DMS53 treated with DMSO at 0.1 percent for 48 hours (cell line): ENCODE measurements around the gene EXOSC3.
A peak's percentile ranks its signal among the peaks of the same experiment; 100 is the strongest.
"Not testable (repeated sequence)": the region's sequence is repeated elsewhere in the genome, so short reads cannot be mapped to it uniquely, and the experiment has no call there.

Experiments used
- DNase-seq: peaks from one replicate; lab custom pipeline; 2025; ENCODE audit not compliant: unreplicated experiment; lab: John Stamatoyannopoulos, UW

Gene EXOSC3

DNA sequence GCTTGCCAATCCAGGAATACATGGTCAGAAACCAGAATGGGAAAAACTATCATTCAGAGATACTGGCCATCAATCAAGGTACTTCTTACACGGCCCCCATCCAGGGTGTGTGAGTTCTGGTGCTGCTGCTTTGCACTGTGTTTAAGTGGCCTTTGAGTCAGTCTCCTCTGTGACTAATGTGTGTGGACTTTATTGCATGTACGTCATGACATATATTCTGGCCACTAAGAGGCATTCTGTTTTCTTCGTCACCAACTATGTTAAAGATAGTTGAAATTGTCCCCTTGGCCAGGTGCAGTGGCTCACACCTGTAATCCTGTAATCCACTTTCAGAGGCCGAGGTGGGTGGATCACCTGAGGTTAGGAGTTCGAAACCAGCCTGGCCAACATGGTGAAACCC, 8.5 kb downstream of the EXOSC3 start:
- no peak for DNase-seq

GRCh38 chr9:37775216-37775919, 9.5 kb downstream of the EXOSC3 start:
- no peak for DNase-seq

GRCh38 chr9:37769995-37770394, 14.9 kb downstream of the EXOSC3 start:
- DNase-seq, result no peak

DNA sequence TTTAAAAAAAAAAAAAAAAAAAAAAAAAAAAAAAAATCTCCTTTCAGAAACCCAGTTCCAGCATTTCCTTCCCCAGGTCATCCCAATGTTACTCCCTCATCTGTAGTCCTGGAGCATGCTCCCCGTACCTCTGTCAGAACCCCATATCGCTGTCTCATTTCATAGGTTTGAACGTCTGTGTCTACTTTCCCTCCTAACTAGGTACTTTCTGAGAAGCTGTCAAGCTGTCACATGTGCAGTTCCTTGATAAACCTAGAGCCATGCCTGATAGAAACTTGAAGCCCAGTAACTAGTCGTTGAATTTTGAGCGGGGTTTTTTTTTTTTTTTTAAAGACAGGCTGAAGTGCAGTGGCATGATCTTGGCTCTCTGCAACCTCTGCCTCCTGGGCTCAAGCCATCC, 15.6 kb downstream of the EXOSC3 start:
- no peak for DNase-seq

GRCh38 chr9:37765263-37765662, 19.6 kb downstream of the EXOSC3 start:
- not testable (repeated sequence) for DNase-seq

GRCh38 chr9:37761511-37761910, 23.4 kb downstream of the EXOSC3 start:
- no peak for DNase-seq

DNA sequence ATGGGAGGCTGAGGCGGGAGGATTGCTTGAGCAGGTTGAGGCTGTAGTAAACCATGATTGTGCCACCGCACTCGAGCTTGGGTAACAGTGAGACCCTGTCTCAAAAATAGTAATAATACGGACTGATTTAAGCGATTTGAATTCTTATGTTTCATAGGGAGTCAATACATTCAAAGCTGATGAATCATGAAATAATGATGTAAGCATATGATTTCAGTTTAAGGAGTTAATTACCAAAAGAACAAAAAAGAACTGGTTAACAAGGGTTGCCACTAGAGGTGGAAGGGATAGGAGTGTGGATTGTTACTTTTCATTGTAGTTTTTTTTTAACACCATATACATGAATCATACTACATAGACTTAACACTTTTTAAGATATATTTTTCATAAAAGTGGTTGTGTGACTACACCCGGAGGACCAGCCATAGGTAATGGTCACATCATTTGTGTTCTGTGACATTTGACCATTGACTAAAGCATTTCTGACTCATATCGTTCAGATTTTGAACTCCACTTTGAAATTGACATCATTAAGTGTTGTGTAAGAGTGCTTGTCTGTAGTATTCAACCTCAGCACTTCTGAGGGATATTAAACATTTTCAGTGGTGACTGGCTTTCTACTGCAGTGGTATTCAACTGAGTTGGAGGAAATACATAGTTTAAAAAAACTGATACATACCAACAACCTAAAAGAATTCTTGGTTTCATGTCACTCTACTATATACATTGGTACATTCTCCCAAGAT, 24.3 kb downstream of the EXOSC3 start:
- DNase-seq, result no peak

GRCh38 chr9:37758747-37759146, 26.1 kb downstream of the EXOSC3 start:
- no peak for DNase-seq

- DNase-seq, result peak; percentile 46
These were observed 31.2 kb downstream of the EXOSC3 start, which contains the start of gene TRMT10B for GRCh38 chr9:37753489-37754190. Gene TRMT10B (plus strand): TSS chr9:37753805. CDS start chr9:37761932, 8,127 bp downstream.

DNA sequence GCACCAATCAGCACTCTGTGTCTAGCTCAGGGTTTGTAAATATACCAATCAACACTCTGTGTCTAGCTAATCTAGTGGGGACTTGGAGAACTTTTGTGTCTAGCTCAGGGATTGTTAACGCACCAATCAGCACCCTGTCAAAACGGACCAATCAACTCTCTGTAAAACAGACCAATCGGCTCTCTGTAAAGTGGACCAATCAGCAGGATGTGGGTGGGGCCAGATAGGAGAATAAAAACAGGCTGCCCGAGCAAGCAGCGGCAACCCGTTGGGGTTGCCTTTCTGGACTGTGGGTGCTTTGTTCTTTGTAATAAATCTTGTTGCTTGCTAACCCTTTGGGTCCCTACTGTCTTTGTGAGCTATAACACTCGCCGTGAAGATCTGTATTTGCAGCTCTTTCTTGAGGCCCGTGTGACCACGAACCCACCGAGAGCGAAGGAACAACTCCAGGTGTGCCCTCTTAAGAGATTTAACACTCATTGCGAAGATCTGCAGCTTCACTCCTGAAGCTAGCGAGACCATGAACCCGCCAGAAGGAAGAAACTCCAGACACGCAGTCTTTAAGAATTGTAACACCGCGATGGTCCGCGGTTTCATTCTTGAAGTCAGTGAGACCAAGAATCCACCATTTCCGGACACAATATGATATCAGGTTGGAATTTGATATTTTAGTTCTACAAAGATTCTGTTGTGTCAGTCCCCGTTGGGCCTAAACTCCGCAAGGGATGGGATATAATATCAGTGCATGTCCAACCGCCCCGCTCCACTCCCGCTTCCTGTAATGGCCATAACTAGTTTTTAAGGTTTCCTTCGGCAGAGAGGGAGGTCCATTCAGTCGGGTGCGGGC, 32.0 kb downstream of the EXOSC3 start:
- DNase-seq, result no peak

DNA sequence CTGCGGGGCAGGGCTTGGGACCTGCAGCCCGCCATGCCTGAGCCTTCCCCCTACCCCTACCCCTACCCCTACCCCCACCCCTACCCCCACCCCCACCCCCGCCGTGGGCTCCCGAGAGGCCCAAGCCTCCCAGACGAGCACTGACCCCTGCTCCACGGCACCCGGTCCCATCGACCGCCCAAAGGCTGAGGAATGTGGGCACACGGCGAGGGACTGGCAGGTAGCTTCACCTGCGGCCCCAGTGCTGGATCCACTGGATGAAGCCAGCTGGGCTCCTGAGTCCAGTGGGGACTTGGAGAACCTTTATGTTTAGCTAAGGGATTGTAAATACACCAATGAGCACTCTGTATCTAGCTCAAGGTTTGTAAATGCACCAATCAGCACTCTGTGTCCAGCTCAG, 32.8 kb downstream of the EXOSC3 start:
- DNase-seq, result not testable (repeated sequence)

- DNase-seq, result not testable (repeated sequence)
These were observed 33.2 kb downstream of the EXOSC3 start for GRCh38 chr9:37751704-37752103.

GRCh38 chr9:37751186-37751585, 33.7 kb downstream of the EXOSC3 start:
- no peak for DNase-seq

GRCh38 chr9:37749129-37749528, 35.7 kb downstream of the EXOSC3 start:
- no peak for DNase-seq

DNA sequence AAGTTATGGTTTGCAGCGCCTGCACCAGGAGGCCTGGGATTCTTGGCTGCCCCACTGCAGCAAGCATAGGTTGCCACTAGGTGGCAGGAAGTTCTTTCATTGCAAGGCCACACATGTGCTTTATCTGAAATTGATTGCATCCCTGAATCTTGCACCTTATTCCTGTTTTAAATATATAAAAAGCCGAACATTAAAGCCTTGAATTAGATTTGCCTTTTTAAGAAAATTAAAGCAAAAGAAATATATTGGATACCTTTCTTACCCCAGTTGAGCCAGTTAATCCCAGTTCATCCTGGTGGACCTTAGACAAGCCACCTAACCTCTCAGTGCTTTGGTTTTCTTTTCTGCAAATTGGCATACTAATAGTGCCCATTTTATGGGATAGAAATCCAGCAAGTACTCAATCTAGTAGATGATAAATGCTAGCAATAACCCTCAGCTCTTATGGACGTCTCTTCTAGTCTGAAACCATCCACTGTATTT, 37.6 kb downstream of the EXOSC3 start:
- DNase-seq, result peak; percentile 24

- no peak for DNase-seq
These were observed 38.2 kb downstream of the EXOSC3 start for GRCh38 chr9:37746448-37747270.

- DNase-seq, result no peak
These were observed 38.9 kb downstream of the EXOSC3 start for GRCh38 chr9:37745970-37746369.

- DNase-seq, result no peak
These were observed 44.1 kb downstream of the EXOSC3 start for GRCh38 chr9:37740631-37741328.

DNA sequence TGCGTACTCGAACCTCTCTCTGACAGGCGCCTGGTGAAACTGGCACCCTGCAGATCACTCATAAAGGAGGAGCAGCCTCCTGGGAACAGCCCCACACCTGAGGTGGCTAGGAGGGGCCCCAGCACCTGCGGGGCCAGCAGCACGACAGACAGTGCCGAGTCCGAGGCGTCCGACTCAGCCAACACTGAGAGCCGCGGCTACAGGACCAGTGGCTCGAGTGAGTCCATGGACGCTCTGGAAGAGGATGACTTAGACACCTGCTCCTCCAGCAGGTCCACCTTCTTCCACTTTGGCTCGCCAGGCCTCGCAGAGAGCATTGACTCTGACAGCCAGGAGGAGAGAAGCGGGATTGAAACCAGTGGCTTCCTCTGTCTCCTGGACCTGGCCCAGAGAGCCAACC, 44.7 kb downstream of the EXOSC3 start:
- no peak for DNase-seq
